Right lobe of liver (tissue), 6 donors: ENCODE data around the gene MRPS25. TPM values are rescaled to one million over a fixed set of nuclear protein-coding genes. Genes with fewer than 3 reads are reported as not detected.

Source experiments
- ATAC-seq, 4 donors: fragments of 200-7000 bp; cut with Tn5 transposase; one replicate each; pipeline ENCODE4 v1.9.1; 2020; ENCODE audit warnings: mild to moderate bottlenecking in 4 of 4, moderate library complexity in 4 of 4
- DNase-seq, 3 donors: peaks; one replicate each; pipeline ENCODE4 v3.0.0-alpha.2; 2020
- H3K27ac ChIP-seq, 3 donors: fragments of 200-600 bp; one replicate each; pipeline ENCODE4 v1.8.0; 2022
- H3K27me3 ChIP-seq, 2 donors: fragments of 200-600 bp; one replicate each; pipeline ENCODE4 v1.8.0; 2022
- H3K36me3 ChIP-seq, 4 donors: fragments of 200-600 bp; sonication (generic) in 1 of 4; one replicate each; pipeline versions ENCODE4 v1.5.1 to v1.8.0; 2017 to 2022; ENCODE audit warnings: control low read depth in 1 of 4
- H3K4me1 ChIP-seq, 4 donors: fragments of 200-600 bp; sonication (generic) in 1 of 4; one replicate each; pipeline versions ENCODE4 v1.5.1 to v1.8.0; 2017 to 2022; ENCODE audit warnings: control low read depth in 1 of 4
- H3K4me3 ChIP-seq, 3 donors: fragments of 200-600 bp; one replicate each; pipeline ENCODE4 v1.8.0; 2022
- H3K9me3 ChIP-seq, 4 donors: fragments of 200-600 bp; sonication (generic) in 1 of 4; one replicate each; pipeline versions ENCODE4 v1.5.1 to v1.8.0; 2017 to 2022; ENCODE audit warnings: control low read depth in 1 of 4
- POLR2A ChIP-seq: fragments of 450-650 bp; IDR thresholded peaks from one replicate; pipeline ENCODE4 v1.6.1; 2017; ENCODE audit warnings: antibody characterized with exemption, mild to moderate bottlenecking
- WGBS: methylation state at CpG from one replicate; pipeline ENCODE4 v1.1.6; 2018; ENCODE audit warnings: low coverage, low lambda C conversion rate; ENCODE audit not compliant: insufficient coverage; ENCODE audit errors: missing lambda C conversion rate; 5-methylcytosine and 5-hydroxymethylcytosine counted together
- intact Hi-C, 2 donors: fragments of 100-400 bp; cut with DNase I; formaldehyde crosslinking; loops; one replicate each; pipeline versions ENCODE4 v1.11.2 to v1.14.1; 2022
- total RNA-seq, 6 experiments: library from RNA; depleted of rRNA in 2 of 6; stranded (reverse); fragments of >200 nt in 2 of 6; fragmentation: NEBNext Ultra II Directional in 3 of 6; extraction: Animal tissue kit (Norgen Biotek cat#: 25700) in 3 of 6; gene quantifications; one replicate each; pipeline versions ENCODE4 v1.1.0 to v1.2.4, GENCODE V29; 2016 to 2023
- TF ChIP-seq, protein P1 (sequence below), 4 donors: fragments of 200-600 bp in 3 of 4; fragments of 450-650 bp in 1 of 4; IDR thresholded peaks; one replicate each; pipeline versions ENCODE4 v1.5.1 to v1.8.0; 2016 to 2022; ENCODE audit warnings: antibody characterized with exemption in 4 of 4, mild to moderate bottlenecking in 2 of 4
- donor health status: DM: no; HTN: yes; CAD: no.
- donor health status: DM: no; HTN: no; CAD: no.
- donor health status: DM: no; HTN: no; CAD: no.
- donor health status: DM: no; HTN: yes; CAD: no.
- donor health status: DM: no; HTN: yes; CAD: no.

MRPS25 gene
- total RNA-seq, 6 experiments from 2014 or later = 36.8 to 53.6 (median 48.0) TPM

DNA sequence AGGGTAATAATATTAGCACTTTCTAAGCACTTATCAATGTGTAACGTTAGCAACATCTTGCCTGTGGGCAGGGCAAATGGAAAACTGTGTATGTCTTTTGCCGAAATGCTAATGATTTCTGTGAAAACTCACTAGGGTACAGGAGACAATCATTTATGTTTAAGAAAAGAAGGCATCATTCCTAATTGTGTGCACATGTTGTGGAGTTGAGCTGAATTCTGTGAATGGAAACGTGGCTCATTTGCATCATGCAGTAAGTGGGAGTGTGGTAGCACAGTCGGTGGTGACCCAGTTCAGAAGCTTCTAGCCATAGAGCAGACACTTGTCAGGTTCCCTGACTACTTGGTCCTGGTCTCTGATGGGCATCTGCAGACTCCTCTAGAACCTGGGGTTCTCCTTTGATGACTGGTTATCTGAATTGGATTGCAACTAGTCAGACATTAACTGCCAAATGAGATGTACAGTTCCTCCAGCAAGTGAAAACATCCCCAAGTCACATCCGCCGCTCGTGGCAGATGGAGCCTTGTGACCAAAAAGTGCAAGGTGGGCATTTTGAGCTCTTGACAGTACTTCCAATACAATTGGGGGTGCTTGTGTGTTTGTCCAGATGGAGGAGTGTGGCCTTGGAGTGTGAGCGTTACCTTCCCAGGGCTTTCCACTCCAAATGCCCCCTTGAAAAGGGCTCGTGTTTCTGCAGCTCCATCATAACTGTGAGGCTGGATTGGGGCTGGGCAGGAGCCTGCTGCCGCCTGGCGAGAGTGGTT lies 21.5 kb downstream of the MRPS25 start:
- no peak for TF ChIP-seq POLR2A
- TF ChIP-seq, protein P1, sequence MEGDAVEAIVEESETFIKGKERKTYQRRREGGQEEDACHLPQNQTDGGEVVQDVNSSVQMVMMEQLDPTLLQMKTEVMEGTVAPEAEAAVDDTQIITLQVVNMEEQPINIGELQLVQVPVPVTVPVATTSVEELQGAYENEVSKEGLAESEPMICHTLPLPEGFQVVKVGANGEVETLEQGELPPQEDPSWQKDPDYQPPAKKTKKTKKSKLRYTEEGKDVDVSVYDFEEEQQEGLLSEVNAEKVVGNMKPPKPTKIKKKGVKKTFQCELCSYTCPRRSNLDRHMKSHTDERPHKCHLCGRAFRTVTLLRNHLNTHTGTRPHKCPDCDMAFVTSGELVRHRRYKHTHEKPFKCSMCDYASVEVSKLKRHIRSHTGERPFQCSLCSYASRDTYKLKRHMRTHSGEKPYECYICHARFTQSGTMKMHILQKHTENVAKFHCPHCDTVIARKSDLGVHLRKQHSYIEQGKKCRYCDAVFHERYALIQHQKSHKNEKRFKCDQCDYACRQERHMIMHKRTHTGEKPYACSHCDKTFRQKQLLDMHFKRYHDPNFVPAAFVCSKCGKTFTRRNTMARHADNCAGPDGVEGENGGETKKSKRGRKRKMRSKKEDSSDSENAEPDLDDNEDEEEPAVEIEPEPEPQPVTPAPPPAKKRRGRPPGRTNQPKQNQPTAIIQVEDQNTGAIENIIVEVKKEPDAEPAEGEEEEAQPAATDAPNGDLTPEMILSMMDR (IDR thresholded peaks at IDR 0.05) = no peak
- peaks cover 0 to 68% (median 48%) of the 10 kb centered on the region in 4 donors for H3K36me3 ChIP-seq

DNA sequence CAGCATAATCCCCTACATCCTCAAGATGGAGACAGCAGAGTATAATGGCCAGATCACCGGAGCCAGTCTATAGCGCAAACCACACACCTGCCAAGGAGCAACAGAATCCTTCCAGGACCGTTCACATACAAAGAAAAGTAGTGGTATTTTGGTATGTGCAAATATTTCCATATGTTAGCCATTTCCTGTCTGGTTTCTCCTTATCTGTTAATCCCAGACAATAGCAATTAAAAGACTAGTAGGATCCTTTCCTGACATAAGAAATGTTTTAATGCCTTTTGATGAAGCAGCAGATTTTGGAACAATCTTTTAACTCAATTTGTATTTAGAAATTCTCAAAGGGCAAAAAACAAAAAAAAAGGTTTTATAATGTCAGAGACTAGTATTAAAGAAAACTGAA lies 22.2 kb downstream of the MRPS25 start:
- Histone ChIP-seq H3K4me3 (no peak overlapping the region), H3K4me1 (peaks cover 0 to 5% (median 2%) of the 10 kb centered on the region in 4 donors), H3K27ac (no peak overlapping the region), H3K27me3 (no peaks in the 10 kb centered on the region), H3K36me3 (peaks cover 0 to 67% (median 48%) of the 10 kb centered on the region in 4 donors), H3K9me3 (no peaks in the 10 kb centered on the region)
- intact Hi-C loops = no loop called here
- TF ChIP-seq, protein P1 (IDR thresholded peaks at IDR 0.05) = no peak
- TF ChIP-seq POLR2A = no peak
- DNase-seq (no peak), ATAC-seq (no peak)
- 75% methylated on average over 3 of the region's 3 CpGs for WGBS

More for the DNA sequence above, 21.5 kb downstream of the MRPS25 start:
- no peaks in the 10 kb centered on the region for H3K27me3 ChIP-seq
- 69% methylated on average over 8 of the region's 11 CpGs for WGBS
- ATAC-seq (no peak), DNase-seq (no peak)
- no peak overlapping the region for H3K27ac ChIP-seq
- H3K4me1 ChIP-seq = peaks cover 0 to 5% (median 2%) of the 10 kb centered on the region in 4 donors
- intact Hi-C loops = no loop called here
- H3K9me3 ChIP-seq = no peaks in the 10 kb centered on the region
- H3K4me3 ChIP-seq = no peak overlapping the region

GRCh38 chr3:15041950-15042349 lies 23.2 kb downstream of the MRPS25 start:
- Histone ChIP-seq H3K9me3 (no peaks in the 10 kb centered on the region), H3K4me1 (peaks cover 0 to 5% (median 2%) of the 10 kb centered on the region in 4 donors), H3K4me3 (no peak overlapping the region), H3K36me3 (peaks cover 0 to 64% (median 43%) of the 10 kb centered on the region in 4 donors), H3K27me3 (no peaks in the 10 kb centered on the region), H3K27ac (no peak overlapping the region)
- TF ChIP-seq, protein P1 (IDR thresholded peaks at IDR 0.05) = no peak
- TF ChIP-seq POLR2A = no peak
- intact Hi-C loops = no loop called here
- peak in 2 of 4 donors; percentile 14 to 26 for ATAC-seq
- 81% methylated on average over 3 of the region's 3 CpGs for WGBS
- no peak for DNase-seq

- ATAC-seq = peak in 1 of 4 donors; percentile 36
- 57% methylated on average over 1 of the region's 3 CpGs for WGBS
Observed at GRCh38 chr3:15040844-15041243, 24.3 kb downstream of the MRPS25 start.

More at GRCh38 chr3:15040844-15041243, 24.3 kb downstream of the MRPS25 start:
- Histone ChIP-seq H3K4me3 (no peak overlapping the region), H3K36me3 (peaks cover 0 to 55% (median 35%) of the 10 kb centered on the region in 4 donors), H3K4me1 (peaks cover 0 to 5% (median 2%) of the 10 kb centered on the region in 4 donors), H3K9me3 (no peaks in the 10 kb centered on the region), H3K27me3 (no peaks in the 10 kb centered on the region), H3K27ac (no peak overlapping the region)
- intact Hi-C loops = no loop called here
- TF ChIP-seq POLR2A = no peak
- TF ChIP-seq, protein P1 (IDR thresholded peaks at IDR 0.05) = no peak
- no peak for DNase-seq
